ENCODE results near the gene SPAG6.

GRCh38 chr10:22334414-22335172, 10.7 kb upstream of the SPAG6 start:
- TF ChIP-seq CTCF (IDR thresholded peaks at IDR 0.05) (no peak), EP300 (IDR thresholded peaks at IDR 0.05) (no peak), POLR2AphosphoS5 (IDR thresholded peaks at IDR 0.05) (peak in 1 of 2 donors; percentile 3)
